Stomach (tissue), 4 donors: ENCODE data around the gene AUTS2.

Experiments
- CTCF ChIP-seq, 7 experiments: fragments of 450-650 bp in 4 of 7; fragments of 200-600 bp in 3 of 7; sonication (generic) in 3 of 7; IDR thresholded peaks; one replicate each; pipeline ENCODE4 v1.5.1; 2016 to 2019; ENCODE audit warnings: antibody characterized with exemption in 7 of 7, control low read depth in 2 of 7, mild to moderate bottlenecking in 1 of 7
- POLR2A ChIP-seq, 4 donors: fragments of 450-650 bp; IDR thresholded peaks; one replicate each; pipeline ENCODE4 v1.6.1; 2016; ENCODE audit warnings: antibody characterized with exemption in 4 of 4, control low read depth in 2 of 4, mild to moderate bottlenecking in 1 of 4, moderate library complexity in 1 of 4
- POLR2AphosphoS5 ChIP-seq, 3 donors: sonication (generic); formaldehyde crosslinking; IDR thresholded peaks; one replicate each; pipeline ENCODE4 v1.6.1; 2016; ENCODE audit warnings: antibody characterized with exemption in 3 of 3

DNA sequence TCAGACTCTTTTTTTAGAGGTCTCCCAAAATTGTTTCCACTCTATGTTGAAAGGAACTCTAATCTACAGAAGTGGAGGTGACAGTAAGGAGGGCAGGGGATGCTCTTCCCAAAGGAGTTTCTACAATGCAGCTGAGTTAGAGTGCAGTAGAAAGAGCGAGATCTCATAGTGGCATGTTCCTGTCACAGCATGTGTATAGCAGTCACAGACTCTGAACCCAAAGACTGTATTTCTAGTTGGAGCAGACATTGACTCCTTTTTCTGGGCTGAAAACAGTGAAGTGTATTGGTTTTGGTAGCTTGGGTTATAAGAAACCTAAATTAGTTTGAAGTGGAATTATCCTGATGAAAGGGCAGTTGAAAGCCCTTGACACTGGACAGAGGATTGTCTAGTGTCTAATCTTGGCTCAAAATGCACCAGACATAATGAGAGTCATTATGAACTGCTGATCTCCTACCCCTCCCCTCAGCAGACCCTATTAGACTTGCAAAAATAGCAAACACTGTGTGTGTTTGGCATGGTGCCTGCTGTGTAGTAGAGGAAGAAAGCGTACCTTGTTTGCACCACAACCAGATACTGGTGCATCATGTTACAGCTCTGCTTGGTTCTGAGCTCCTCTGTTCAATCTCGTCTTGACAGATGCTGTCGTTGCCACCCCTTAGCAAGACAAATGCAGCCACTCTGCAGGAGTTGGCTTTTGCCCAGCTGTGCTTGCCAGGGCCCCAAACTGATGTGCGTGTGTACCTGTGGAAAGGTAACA is 336.0 kb downstream of the AUTS2 start:
- TF ChIP-seq CTCF (IDR thresholded peaks at IDR 0.05) (no peak), POLR2AphosphoS5 (IDR thresholded peaks at IDR 0.05) (no peak), POLR2A (IDR thresholded peaks at IDR 0.05) (no peak)
